ENCODE measurements around the gene CACNG4. TPM values are rescaled to one million over a fixed set of nuclear protein-coding genes. Genes with fewer than 3 reads are reported as not detected.

The CACNG4 gene
- total RNA-seq, 1 donor from 2014 or later, result 9.5 TPM

DNA sequence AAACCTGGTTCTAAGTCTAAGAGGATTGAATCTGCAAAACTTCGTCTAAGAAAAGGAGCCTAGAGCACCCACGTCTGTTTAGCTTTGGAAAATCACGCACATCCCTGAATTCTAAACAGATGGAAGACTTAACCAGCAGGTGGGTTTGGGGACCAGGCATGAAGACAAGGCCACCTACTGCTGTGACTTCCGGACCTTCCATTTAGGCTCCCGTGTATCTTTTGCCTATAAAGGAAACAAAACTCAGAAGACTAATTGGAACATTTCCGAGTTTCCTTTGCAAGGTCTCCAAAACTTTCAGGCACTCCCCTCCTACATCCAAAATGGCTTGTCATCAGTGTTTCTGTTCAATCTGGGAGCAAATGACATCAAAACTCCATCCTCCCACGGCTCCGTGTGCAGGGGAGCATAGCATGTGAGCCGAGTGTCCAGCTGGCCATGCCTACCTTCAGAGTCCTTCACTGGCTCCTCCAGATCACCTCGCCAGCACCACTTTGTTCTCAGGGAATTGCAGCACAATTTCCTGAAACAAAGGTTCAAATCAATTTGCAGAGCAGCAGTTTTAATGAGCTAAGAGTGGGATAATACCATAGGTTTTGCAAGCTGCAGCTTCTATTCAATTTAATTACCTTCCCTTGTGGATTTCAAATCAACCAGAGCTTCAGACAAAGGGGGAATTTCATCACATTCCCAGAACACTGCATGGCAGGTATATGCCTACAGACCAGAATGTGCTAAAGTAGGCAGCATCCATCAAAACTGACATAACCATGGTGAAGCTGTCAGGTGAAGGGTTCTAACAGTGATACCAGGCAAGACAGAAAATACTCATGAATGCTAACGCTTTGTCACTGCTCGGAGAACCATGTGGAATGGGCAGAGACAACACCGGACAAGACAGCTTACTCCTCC lies 103.3 kb downstream of the CACNG4 start:
- Mint-ChIP-seq H3K4me1 (peaks cover 6% of the 10 kb centered on the region), H3K27ac (no peak overlapping the region), H3K4me3 (no peak overlapping the region), H3K9me3 (no peaks in the 10 kb centered on the region), H3K27me3 (ENCODE audit: low read depth) (no peaks in the 10 kb centered on the region), H3K36me3 (no peaks in the 10 kb centered on the region)
- no peak for DNase-seq (ENCODE audit: low spot score in 2 of 2, unreplicated experiment in 2 of 2)
- TF ChIP-seq CTCF (IDR thresholded peaks at IDR 0.05; ENCODE audit: unreplicated experiment), result no peak

DNA sequence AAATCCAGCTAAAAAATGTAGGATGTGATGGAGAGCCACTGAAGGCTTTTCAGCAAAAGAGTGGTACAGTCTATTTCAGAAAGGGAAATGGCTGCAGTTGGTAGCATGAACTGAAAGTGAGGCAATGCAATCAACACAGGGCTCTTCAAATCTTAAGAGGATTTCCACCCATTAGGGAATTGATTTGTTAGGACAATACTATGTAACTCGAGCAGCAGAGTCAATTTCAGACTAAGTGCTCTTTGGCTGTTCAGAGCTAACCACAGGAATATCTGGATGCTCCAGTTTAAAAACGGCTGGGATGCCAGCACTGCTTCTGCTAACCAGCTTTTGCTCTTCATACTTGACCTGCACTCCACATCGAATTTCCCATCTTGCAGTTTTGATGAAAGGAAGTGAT lies 104.5 kb downstream of the CACNG4 start:
- no peak for DNase-seq (ENCODE audit: low spot score in 2 of 2, unreplicated experiment in 2 of 2)
- peaks cover 6% of the 10 kb centered on the region for H3K36me3 Mint-ChIP-seq
- no peak overlapping the region for H3K27ac Mint-ChIP-seq
- H3K4me3 Mint-ChIP-seq, result no peak overlapping the region
- no peaks in the 10 kb centered on the region for H3K27me3 Mint-ChIP-seq (ENCODE audit: low read depth)
- no peaks in the 10 kb centered on the region for H3K9me3 Mint-ChIP-seq
- H3K4me1 Mint-ChIP-seq, result peaks cover 6% of the 10 kb centered on the region
- no peak for TF ChIP-seq CTCF (IDR thresholded peaks at IDR 0.05; ENCODE audit: unreplicated experiment)

- TF ChIP-seq CTCF (IDR thresholded peaks at IDR 0.05; ENCODE audit: unreplicated experiment), result no peak
- Mint-ChIP-seq H3K36me3 (peaks cover 6% of the 10 kb centered on the region), H3K27me3 (ENCODE audit: low read depth) (no peaks in the 10 kb centered on the region), H3K9me3 (no peaks in the 10 kb centered on the region), H3K27ac (no peak overlapping the region), H3K4me1 (peaks cover 5% of the 10 kb centered on the region), H3K4me3 (no peak overlapping the region)
- DNase-seq (ENCODE audit: low spot score in 2 of 2, unreplicated experiment in 2 of 2), result no peak
Observed at GRCh38 chr17:67069603-67070136, 105.2 kb downstream of the CACNG4 start.

DNA sequence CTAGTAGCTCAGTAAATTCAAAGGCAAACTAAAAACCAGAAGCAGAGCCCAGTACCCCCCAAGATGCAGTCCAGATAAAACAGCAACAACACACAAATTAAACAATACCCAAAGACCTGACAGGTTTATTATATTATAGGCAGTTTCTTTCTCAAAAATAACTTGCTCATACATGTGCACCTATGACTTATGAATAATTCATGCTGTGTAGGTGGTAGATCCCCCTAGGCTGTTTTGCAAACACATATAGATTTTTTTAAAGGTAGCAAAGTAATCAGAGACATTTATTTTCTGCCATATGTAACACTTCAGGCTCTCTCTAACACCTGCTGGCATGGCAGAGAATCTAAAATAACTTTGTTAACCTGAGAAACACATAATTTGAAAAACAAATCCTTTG lies 107.1 kb downstream of the CACNG4 start:
- Mint-ChIP-seq H3K36me3 (peaks cover 11% of the 10 kb centered on the region), H3K4me3 (no peak overlapping the region), H3K27ac (no peak overlapping the region), H3K27me3 (ENCODE audit: low read depth) (no peaks in the 10 kb centered on the region), H3K9me3 (no peaks in the 10 kb centered on the region), H3K4me1 (peaks cover 5% of the 10 kb centered on the region)
- no peak for DNase-seq (ENCODE audit: low spot score in 2 of 2, unreplicated experiment in 2 of 2)
- TF ChIP-seq CTCF (IDR thresholded peaks at IDR 0.05; ENCODE audit: unreplicated experiment), result no peak

GRCh38 chr17:67072885-67073284 lies 108.4 kb downstream of the CACNG4 start:
- H3K4me1 Mint-ChIP-seq, result peaks cover 5% of the 10 kb centered on the region
- H3K36me3 Mint-ChIP-seq, result peaks cover 14% of the 10 kb centered on the region
- no peaks in the 10 kb centered on the region for H3K27me3 Mint-ChIP-seq (ENCODE audit: low read depth)
- no peak overlapping the region for H3K4me3 Mint-ChIP-seq
- no peak for TF ChIP-seq CTCF (IDR thresholded peaks at IDR 0.05; ENCODE audit: unreplicated experiment)
- H3K27ac Mint-ChIP-seq, result no peak overlapping the region
- DNase-seq (ENCODE audit: low spot score in 2 of 2, unreplicated experiment in 2 of 2), result no peak
- no peaks in the 10 kb centered on the region for H3K9me3 Mint-ChIP-seq
